Medulla oblongata (tissue), 1 donor: ENCODE results near the gene SRRT.
"Not testable (repeated sequence)": the region's sequence is repeated elsewhere in the genome, so short reads cannot be mapped to it uniquely, and the experiment has no call there.

Experiments used
- DNase-seq: peaks from one replicate; pipeline ENCODE4 v3.0.0-alpha.2; 2015; ENCODE audit errors: extremely low spot score

SRRT gene

DNA sequence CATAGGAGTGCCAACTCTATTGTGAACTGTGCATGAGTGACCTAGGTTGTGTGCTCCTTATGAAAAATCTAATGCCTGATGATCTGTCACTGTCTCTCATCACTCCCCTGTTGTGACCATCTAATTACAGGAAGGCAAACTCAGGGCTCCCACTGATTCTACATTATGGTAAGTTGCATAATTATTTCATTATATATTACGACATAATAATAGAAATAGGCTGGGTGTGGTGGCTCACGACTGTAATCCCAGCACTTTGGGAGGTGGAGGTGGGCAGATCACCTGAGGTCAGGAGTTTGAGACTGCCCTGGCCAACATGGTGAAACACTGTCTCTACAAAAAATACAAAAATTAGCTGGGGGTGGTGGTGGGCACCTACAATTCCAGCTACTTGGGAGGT is 60.5 kb downstream of the SRRT start:
- DNase-seq: not testable (repeated sequence)

DNA sequence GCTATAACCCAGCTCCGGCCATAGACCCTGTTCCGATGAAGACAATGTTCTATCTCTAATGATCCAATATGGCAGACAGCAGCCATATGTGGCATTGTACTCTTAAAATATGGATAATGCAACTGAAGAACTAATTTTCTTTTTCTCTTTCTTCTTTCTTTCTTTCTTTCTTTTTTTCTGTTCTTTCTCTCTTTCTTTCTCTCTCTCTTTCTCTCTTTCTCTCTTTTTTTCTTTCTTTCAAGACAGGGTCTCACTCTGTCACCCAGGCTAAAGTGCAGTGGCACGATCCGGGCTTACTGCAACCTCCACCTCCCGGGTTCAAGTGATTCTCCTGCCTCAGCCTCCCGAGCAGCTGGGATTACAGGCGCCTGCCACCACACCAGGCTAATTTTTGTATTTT is 61.3 kb downstream of the SRRT start:
- not testable (repeated sequence) for DNase-seq
